ENCODE data around the gene SYNGR2.

- TF ChIP-seq GABPA (IDR thresholded peaks at IDR 0.05; ENCODE audit: low read depth) (no peak), CTCF (IDR thresholded peaks at IDR 0.05; ENCODE audit: insufficient read depth, low read length) (no peak)
These were observed 29.9 kb upstream of the SYNGR2 start for GRCh38 chr17:78138204-78139060.
